Mucosa of rectum (tissue), 2 donors: ENCODE results near the gene CD82.

ENCODE experiments used
- H3K27ac ChIP-seq, 2 donors: one replicate each; pipeline ENCODE4 v1.7.0; 2013; ENCODE audit warnings: inconsistent platforms in 2 of 2, low read depth in 2 of 2, low read length in 2 of 2
- H3K27me3 ChIP-seq, 2 donors: one replicate each; pipeline ENCODE4 v1.7.0; 2013; ENCODE audit warnings: low read length in 2 of 2; ENCODE audit not compliant: control insufficient read depth in 2 of 2, insufficient read depth in 2 of 2
- H3K36me3 ChIP-seq, 2 donors: one replicate each; pipeline ENCODE4 v1.7.0; 2013; ENCODE audit warnings: low read length in 2 of 2; ENCODE audit not compliant: control insufficient read depth in 2 of 2, insufficient read depth in 2 of 2
- H3K4me1 ChIP-seq, 2 donors: one replicate each; pipeline ENCODE4 v1.7.0; 2013; ENCODE audit warnings: low read length in 2 of 2, mild to moderate bottlenecking in 1 of 2; ENCODE audit not compliant: control insufficient read depth in 2 of 2, insufficient read depth in 2 of 2
- H3K4me3 ChIP-seq, 2 donors: one replicate each; pipeline ENCODE4 v1.7.0; 2013; ENCODE audit warnings: low read length in 2 of 2
- H3K9ac ChIP-seq, 2 donors: one replicate each; pipeline ENCODE4 v1.7.0; 2013; ENCODE audit warnings: low read length in 2 of 2, low read depth in 1 of 2, mild to moderate bottlenecking in 1 of 2
- H3K9me3 ChIP-seq, 2 donors: one replicate each; pipeline ENCODE4 v1.7.0; 2013; ENCODE audit warnings: low read length in 2 of 2; ENCODE audit not compliant: control insufficient read depth in 2 of 2
- donor health status: healthy.
- donor health status: Normal muscosa, but diverticular disease.

The CD82 gene

DNA sequence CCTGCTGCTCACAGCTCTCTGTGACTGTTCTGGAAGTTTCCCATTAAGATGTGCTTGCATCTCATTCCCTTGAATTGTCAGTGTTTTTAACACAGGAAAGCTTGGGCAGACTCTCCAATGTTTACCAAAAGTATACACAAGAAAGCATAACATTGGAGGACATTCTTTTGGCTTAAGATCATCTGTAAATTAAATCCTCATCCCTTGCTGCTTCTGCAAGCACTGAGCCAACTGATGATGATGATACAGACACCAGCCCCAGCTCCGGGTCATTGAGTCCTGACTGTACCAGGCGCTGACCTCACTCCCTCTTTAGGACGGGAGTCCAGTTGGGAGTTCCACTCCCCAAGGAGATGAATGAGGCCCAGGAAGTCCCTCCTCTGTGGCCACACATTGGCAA, 23.8 kb downstream of the CD82 start:
- Histone ChIP-seq H3K27ac (no peak overlapping the region), H3K4me1 (peaks cover 6 to 8% of the 10 kb centered on the region in 2 donors), H3K9ac (no peak overlapping the region)

DNA sequence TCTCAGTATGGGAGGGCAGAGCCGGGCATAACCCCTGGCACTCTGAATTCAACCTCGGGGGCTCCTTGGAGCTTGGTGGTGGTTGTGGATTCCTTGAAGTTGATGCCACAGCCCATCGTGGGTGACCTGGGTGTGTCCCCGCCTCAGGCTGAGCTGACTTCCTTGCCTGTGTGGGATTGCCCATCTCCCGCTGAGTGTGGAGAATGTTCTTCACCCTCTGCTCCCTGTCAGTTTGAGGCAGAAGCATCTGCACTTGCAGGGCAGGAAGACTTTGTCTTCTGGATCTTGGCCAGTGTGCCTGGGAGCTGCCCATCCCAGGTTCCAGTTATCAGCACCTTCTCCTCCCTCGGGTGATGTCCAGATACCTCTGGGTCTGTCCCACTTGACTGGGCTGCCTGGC, 25.3 kb downstream of the CD82 start:
- H3K9ac ChIP-seq, result no peak overlapping the region
- no peaks in the 10 kb centered on the region for H3K4me1 ChIP-seq
- no peak overlapping the region for H3K27ac ChIP-seq

More for the DNA sequence above, 23.8 kb downstream of the CD82 start:
- no peak overlapping the region for H3K4me3 ChIP-seq
- H3K27me3 ChIP-seq, result no peaks in the 10 kb centered on the region
- H3K9me3 ChIP-seq, result no peaks in the 10 kb centered on the region
- peaks cover 4 to 7% of the 10 kb centered on the region in 2 donors for H3K36me3 ChIP-seq

DNA sequence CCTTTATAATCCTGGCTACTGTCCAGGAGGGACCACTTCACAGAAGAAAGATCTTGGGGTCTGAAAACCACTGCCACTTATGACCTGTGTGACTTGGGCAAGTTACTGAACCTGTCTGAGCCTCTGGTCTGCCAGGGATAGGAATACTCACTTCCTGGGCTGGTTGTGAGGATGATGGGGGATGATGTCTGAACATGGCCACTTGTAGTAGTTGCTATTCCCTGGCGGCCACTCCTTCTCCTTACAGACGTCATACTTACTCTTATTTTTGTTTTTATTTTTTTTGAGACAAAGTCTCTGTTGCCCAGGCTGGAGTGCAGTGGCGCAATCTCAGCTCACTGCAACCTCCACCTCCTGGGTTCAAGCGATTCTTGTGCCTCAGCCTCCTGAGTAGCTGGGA, 26.1 kb downstream of the CD82 start:
- Histone ChIP-seq H3K9me3 (no peaks in the 10 kb centered on the region), H3K4me3 (no peak overlapping the region), H3K4me1 (peaks cover 6 to 8% of the 10 kb centered on the region in 2 donors), H3K9ac (no peak overlapping the region), H3K27me3 (no peaks in the 10 kb centered on the region), H3K36me3 (peaks cover 2 to 7% of the 10 kb centered on the region in 2 donors), H3K27ac (no peak overlapping the region)

More for the DNA sequence above, 25.3 kb downstream of the CD82 start:
- H3K9me3 ChIP-seq, result no peaks in the 10 kb centered on the region
- H3K4me3 ChIP-seq, result no peak overlapping the region
- no peaks in the 10 kb centered on the region for H3K27me3 ChIP-seq
- H3K36me3 ChIP-seq, result peaks cover 4 to 7% of the 10 kb centered on the region in 2 donors

DNA sequence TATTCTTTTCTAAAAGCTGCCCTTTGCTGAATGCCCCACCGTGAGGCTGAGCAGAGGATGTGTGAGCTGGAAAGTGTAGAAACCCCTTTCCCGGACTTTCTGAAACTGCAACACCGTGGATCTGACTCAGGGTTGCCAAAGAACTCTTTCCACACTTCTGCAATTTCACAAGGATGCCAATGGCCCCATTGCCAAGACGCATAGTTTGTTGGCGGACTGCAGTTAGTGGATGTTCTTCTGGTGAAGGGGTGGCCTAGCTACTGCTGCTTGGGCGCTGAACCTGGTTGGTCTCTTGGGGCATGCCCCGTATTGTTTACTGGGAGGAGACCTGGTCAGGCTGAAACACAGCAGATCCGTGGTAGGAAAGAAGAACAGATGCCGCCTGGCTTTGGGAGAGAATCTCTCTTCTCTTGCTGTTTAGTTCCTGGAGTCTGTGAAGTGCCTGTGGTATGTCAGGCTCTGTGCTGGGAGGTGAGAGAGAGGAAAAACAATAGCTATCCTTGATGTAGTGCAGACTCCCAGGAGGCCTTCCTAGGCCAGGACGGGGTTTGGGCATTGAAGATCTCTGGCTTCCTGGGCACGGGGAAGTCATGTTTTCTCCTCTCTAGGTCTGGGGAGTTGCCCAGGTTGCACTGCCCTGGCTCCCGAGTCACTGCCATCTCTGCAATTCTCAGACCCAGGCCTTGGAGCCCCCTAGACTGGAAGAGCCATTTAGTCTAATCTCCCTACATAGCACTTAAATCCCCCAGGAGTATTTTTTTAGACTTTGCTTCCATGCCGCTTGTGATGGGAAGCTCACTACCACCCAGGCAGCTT, 26.9 kb downstream of the CD82 start:
- Histone ChIP-seq H3K4me1 (peaks cover 11% of the 10 kb centered on the region in 2 donors), H3K4me3 (no peak overlapping the region), H3K36me3 (peaks cover 2 to 6% of the 10 kb centered on the region in 2 donors), H3K9me3 (no peaks in the 10 kb centered on the region), H3K27me3 (no peaks in the 10 kb centered on the region), H3K9ac (no peak overlapping the region), H3K27ac (peak overlapping the region in 1 of 2 donors; percentile 23)

DNA sequence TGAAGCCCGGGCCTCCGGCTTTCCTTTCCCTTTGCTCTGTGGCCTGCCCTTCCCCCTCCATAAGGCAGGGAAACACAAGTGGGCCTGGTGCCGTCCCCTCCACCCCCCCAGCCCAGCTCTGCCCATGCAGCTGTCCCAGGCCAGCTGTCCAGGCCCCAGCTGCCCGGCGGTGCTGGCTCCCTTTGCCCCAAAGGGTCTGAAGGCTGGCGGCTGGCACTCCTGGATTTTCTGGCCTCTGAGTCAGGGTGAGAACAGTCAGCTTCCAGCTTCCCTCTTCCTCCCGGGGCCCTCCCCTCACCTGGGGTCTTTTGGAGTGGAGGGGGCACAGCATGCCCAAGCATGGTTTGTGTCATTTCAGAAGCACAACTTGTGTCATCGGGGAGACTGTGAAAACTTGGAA, 27.8 kb downstream of the CD82 start:
- H3K4me1 ChIP-seq, result peaks cover 11 to 15% of the 10 kb centered on the region in 2 donors
- no peaks in the 10 kb centered on the region for H3K9me3 ChIP-seq
- H3K36me3 ChIP-seq, result no peaks in the 10 kb centered on the region
- no peak overlapping the region for H3K27ac ChIP-seq
- H3K9ac ChIP-seq, result no peak overlapping the region
- no peaks in the 10 kb centered on the region for H3K27me3 ChIP-seq
- no peak overlapping the region for H3K4me3 ChIP-seq

DNA sequence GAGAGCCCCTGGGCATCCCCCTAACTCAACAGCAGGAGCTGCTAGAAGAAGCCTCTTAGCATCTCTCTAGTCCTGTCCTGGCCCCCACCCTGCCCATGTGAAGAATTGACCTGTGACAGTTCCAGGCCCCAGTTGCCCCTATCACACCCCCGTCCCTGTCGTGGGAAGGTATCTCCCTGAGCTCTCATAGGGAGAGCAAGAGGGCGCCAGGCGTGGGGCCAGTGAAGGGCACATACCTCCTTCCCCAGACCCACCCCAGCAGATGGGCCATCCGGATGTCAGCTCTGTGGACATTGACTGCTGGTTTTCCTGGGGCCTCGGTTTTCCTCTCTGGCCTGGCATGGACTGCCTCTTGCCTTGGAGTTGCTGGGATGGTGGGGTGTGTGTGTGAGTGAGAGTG, 29.5 kb downstream of the CD82 start:
- H3K4me3 ChIP-seq, result no peak overlapping the region
- no peaks in the 10 kb centered on the region for H3K9me3 ChIP-seq
- no peak overlapping the region for H3K9ac ChIP-seq
- H3K27ac ChIP-seq, result no peak overlapping the region
- peaks cover 11 to 15% of the 10 kb centered on the region in 2 donors for H3K4me1 ChIP-seq
- no peaks in the 10 kb centered on the region for H3K27me3 ChIP-seq
- H3K36me3 ChIP-seq, result no peaks in the 10 kb centered on the region

DNA sequence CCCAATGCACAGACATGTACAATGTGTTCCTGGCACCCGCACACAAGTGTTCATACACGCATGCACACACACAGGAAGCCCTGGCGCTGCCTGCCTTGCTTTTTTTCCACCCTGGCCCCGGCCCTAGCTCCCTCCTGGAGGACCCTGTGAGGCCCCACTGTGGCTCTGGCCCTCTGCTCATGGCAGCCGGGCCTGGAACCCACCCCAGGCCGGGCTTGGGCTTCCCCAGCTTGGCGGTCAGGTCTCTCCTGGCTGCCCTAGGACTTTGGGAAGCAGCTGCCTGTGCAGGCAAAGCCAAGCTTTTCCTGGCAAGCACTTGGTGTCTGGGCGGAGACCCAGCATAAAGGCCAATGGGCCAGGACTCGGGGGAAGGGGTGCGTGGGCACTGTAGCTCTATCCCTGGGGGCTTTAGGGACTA, 30.5 kb downstream of the CD82 start:
- Histone ChIP-seq H3K4me3 (no peak overlapping the region), H3K27ac (peak overlapping the region in 1 of 2 donors; percentile 52), H3K36me3 (no peaks in the 10 kb centered on the region), H3K9ac (no peak overlapping the region), H3K9me3 (no peaks in the 10 kb centered on the region), H3K4me1 (peaks cover 12 to 17% of the 10 kb centered on the region in 2 donors), H3K27me3 (no peaks in the 10 kb centered on the region)

DNA sequence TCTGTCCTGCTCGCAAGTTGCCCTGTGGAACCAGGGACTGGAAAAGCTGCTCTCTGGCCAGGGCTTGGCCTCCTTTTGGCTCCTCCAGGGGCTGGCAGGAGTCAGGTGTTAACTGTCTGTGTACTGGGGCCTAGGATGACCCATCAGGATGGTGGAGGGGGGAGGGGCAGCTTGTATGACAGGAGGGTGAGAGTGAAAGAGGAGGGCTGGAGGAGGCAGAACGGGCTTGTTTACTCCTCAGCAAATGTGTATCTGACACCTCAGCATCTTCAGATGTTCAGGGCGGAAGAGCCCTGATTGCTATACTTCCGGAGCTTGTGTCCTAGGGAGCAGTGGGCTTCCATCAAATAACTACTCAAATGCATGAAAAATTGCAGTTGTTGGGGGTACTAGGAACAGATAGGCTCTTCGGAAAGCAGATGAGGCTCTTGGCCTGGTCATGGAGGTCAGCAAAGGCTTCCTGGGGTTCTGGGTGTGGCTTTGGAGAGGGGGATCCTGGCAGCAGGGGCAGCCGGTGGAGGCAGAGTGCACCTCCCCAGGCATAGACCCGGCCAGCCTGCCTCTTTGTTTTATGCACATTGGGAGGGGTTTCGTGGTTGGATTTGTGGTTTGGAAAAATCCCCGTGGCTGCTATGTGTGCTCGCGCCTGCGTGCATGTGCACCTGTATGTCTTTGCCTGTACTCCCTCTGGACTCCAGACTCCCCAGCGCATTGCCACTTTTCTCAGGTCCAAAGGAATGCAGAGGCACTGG, 31.2 kb downstream of the CD82 start:
- no peak overlapping the region for H3K9ac ChIP-seq
- no peaks in the 10 kb centered on the region for H3K9me3 ChIP-seq
- peak overlapping the region in 1 of 2 donors; percentile 7 for H3K4me3 ChIP-seq
- H3K27ac ChIP-seq, result peak overlapping the region in 1 of 2 donors; percentile 52
- H3K4me1 ChIP-seq, result peaks cover 19 to 24% of the 10 kb centered on the region in 2 donors
- no peaks in the 10 kb centered on the region for H3K27me3 ChIP-seq
- no peaks in the 10 kb centered on the region for H3K36me3 ChIP-seq

DNA sequence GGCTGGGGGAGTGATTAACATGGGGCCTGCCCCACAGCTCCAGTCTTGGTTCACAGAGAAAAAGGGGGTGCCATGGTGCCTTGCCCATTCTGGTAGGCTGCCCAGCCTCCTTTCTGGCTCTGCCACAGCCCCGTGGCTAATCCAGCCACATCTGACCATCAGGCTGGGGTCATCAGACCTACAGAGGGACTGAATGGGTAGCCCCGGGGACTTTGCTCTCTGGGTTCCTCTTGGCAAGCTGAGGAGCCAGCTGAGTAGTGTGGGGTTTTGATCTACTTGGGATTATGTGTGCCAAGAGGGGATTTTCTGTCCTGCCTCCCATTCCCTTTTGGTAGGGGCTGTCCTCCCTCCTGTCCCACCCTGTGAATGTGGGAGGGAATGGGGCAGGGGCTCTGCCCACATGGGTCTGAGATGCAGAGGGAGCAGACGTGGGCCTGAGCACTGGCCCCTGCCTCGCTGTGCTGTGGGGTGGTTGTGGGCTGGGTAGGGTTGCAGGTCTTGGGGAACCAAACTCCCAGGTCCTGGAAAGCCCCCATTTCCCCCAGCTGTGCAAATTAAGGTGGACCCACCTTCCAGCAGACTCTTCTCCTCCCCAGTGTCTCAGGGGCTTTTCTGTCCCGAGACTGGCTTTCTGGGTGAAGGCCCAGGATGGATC, 32.0 kb downstream of the CD82 start:
- no peak overlapping the region for H3K9ac ChIP-seq
- H3K4me3 ChIP-seq, result no peak overlapping the region
- H3K27me3 ChIP-seq, result no peaks in the 10 kb centered on the region
- H3K36me3 ChIP-seq, result no peaks in the 10 kb centered on the region
- H3K27ac ChIP-seq, result no peak overlapping the region
- no peaks in the 10 kb centered on the region for H3K9me3 ChIP-seq
- peaks cover 22 to 29% of the 10 kb centered on the region in 2 donors for H3K4me1 ChIP-seq

DNA sequence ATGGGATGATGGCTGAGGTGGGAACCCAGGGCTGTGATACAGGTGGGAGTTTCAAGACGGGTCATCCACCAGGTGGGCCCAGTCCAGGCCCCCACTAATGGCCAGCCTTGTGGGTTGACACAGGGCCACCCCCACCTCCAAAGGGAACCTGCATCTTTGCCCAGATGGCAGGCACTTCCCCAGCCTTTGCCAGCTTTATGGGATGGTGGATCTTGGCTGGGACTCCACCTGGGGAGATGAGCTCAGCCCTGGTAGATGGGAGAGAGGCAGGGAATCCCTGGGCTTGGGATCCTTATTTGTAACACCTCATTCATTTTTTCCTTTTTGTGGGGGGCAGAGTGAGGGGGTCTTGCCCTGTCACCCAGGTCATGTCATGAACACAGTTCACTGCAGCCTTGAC, 33.4 kb downstream of the CD82 start:
- H3K27me3 ChIP-seq, result no peaks in the 10 kb centered on the region
- peaks cover 22 to 29% of the 10 kb centered on the region in 2 donors for H3K4me1 ChIP-seq
- no peaks in the 10 kb centered on the region for H3K36me3 ChIP-seq
- no peak overlapping the region for H3K27ac ChIP-seq
- no peak overlapping the region for H3K4me3 ChIP-seq
- no peaks in the 10 kb centered on the region for H3K9me3 ChIP-seq
- no peak overlapping the region for H3K9ac ChIP-seq
